ENCODE results near the gene TASP1.

DNA sequence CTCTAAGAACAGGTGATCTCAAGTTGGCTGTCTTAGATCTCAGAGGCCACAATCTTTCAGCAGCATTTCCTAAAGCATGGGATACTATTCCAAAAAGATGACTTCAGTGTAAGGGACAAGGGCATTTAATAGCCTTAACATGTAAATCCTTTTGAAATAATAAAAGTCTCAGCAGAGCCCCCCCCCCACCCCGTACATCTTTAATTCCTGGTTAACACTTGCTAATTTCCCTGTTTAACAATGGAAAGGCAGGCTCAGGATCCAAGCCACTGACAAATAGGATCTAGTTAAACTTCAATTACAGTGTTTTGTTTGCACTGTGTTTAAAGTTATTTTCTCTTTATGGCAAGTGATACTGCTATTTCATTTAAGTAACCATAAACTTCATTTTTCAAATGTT lies 12.0 kb downstream of the TASP1 start:
- TF ChIP-seq POLR2A (IDR thresholded peaks at IDR 0.05; ENCODE audit: low read length) (no peak), GATA1 (IDR thresholded peaks at IDR 0.05; ENCODE audit: low read depth, low read length) (no peak)

All from erythroblast (primary cell).